Measurements from ENCODE around the gene MANF.

DNA sequence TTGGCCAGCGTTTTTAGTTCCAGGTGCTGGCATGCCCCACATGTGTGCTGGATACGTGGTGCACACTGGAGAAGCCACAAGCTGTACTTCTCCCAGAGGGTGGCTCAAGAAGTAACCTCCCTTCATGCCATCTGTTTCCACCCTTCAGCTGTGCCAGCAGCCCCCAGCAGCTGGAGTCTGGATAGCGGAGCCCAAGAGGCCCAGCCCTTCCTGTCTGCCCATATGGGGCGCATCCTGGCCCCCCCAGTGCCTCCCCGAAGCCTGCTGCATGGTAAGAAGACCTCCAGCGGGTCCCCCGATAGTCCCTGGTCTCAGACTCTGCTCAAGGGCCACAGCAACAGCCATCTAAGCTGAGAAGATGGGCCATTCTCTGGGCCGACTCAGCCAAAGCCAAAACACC, 5.8 kb upstream of the MANF start:
- TF ChIP-seq CREB1 (IDR thresholded peaks at IDR 0.05) (no peak), CREB1 (CRISPR knock-in tag; IDR thresholded peaks at IDR 0.05) (no peak), POLR2AphosphoS5 (IDR thresholded peaks at IDR 0.05; ENCODE audit: low read depth, low read length) (no peak)
- TF ChIP-seq, protein P1, sequence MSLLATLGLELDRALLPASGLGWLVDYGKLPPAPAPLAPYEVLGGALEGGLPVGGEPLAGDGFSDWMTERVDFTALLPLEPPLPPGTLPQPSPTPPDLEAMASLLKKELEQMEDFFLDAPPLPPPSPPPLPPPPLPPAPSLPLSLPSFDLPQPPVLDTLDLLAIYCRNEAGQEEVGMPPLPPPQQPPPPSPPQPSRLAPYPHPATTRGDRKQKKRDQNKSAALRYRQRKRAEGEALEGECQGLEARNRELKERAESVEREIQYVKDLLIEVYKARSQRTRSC (CRISPR knock-in tag; IDR thresholded peaks at IDR 0.05; ENCODE audit: low read depth): no peak
- TF ChIP-seq, protein P2, sequence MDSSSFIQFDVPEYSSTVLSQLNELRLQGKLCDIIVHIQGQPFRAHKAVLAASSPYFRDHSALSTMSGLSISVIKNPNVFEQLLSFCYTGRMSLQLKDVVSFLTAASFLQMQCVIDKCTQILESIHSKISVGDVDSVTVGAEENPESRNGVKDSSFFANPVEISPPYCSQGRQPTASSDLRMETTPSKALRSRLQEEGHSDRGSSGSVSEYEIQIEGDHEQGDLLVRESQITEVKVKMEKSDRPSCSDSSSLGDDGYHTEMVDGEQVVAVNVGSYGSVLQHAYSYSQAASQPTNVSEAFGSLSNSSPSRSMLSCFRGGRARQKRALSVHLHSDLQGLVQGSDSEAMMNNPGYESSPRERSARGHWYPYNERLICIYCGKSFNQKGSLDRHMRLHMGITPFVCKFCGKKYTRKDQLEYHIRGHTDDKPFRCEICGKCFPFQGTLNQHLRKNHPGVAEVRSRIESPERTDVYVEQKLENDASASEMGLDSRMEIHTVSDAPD (CRISPR knock-in tag; IDR thresholded peaks at IDR 0.05): no peak

All from HepG2 (cell line).